Measurements from ENCODE around the gene ARHGAP24.

ARHGAP24 gene

GRCh38 chr4:86031927-86032326 lies 557.0 kb downstream of the ARHGAP24 start:
- ChIA-PET POLR2A (no interaction called here), CTCF (no interaction called here)
- TF ChIP-seq HDGF (IDR thresholded peaks at IDR 0.05; ENCODE audit: borderline replicate concordance) (no peak), FOXK2 (IDR thresholded peaks at IDR 0.05) (no peak), FOXM1 (IDR thresholded peaks at IDR 0.05; ENCODE audit: borderline replicate concordance) (no peak), BHLHE40 (IDR thresholded peaks at IDR 0.05; ENCODE audit: borderline replicate concordance) (no peak)
- no peak for DNase-seq (ENCODE audit: extremely low spot score)

GRCh38 chr4:86032476-86033022 lies 557.6 kb downstream of the ARHGAP24 start:
- CTCF ChIA-PET, result no interaction called here
- POLR2A ChIA-PET, result interaction anchor here (0.5 kb wide), 1 partner anchor 180 kb away, joined by 3 read pairs; no protein-coding TSS in a partner anchor
- no peak for DNase-seq (ENCODE audit: extremely low spot score)
- TF ChIP-seq LEF1 (IDR thresholded peaks at IDR 0.05; ENCODE audit: borderline replicate concordance), result no peak
- no peak for TF ChIP-seq CTBP1 (IDR thresholded peaks at IDR 0.05; ENCODE audit: borderline replicate concordance)

- no peak for DNase-seq (ENCODE audit: extremely low spot score)
- POLR2A ChIA-PET, result interaction anchor here (0.5 kb wide), 1 partner anchor 179 kb away, joined by 3 read pairs; no protein-coding TSS in a partner anchor
- TF ChIP-seq NFRKB (IDR thresholded peaks at IDR 0.05) (no peak), PKNOX1 (IDR thresholded peaks at IDR 0.05) (no peak), L3MBTL2 (conservative IDR thresholded peaks at IDR 0.05) (no peak), TARDBP (IDR thresholded peaks at IDR 0.05) (no peak), SUZ12 (IDR thresholded peaks at IDR 0.05) (no peak), ELF4 (IDR thresholded peaks at IDR 0.05) (no peak)
- CTCF ChIA-PET, result no interaction called here
These were observed 558.2 kb downstream of the ARHGAP24 start for GRCh38 chr4:86033171-86033570.

GRCh38 chr4:86034616-86035015 lies 559.7 kb downstream of the ARHGAP24 start:
- POLR2A ChIA-PET, result no interaction called here
- CTCF ChIA-PET, result no interaction called here
- DNase-seq (ENCODE audit: extremely low spot score), result no peak
- TF ChIP-seq PKNOX1 (IDR thresholded peaks at IDR 0.05), result no peak
- no peak for TF ChIP-seq LEF1 (IDR thresholded peaks at IDR 0.05; ENCODE audit: borderline replicate concordance)
- TF ChIP-seq NFRKB (IDR thresholded peaks at IDR 0.05), result no peak
- no peak for TF ChIP-seq FOXA1 (IDR thresholded peaks at IDR 0.05)
- no peak for TF ChIP-seq ARNT (IDR thresholded peaks at IDR 0.05)
- TF ChIP-seq BHLHE40 (IDR thresholded peaks at IDR 0.05; ENCODE audit: borderline replicate concordance), result no peak
- TF ChIP-seq ZNF384 (IDR thresholded peaks at IDR 0.05), result no peak
- TF ChIP-seq SUZ12 (IDR thresholded peaks at IDR 0.05), result no peak

- no peak for DNase-seq (ENCODE audit: extremely low spot score)
- TF ChIP-seq ARNT (IDR thresholded peaks at IDR 0.05) (no peak), NFRKB (IDR thresholded peaks at IDR 0.05) (no peak), ELF4 (IDR thresholded peaks at IDR 0.05) (no peak), SP1 (IDR thresholded peaks at IDR 0.05) (no peak), PKNOX1 (IDR thresholded peaks at IDR 0.05) (no peak), L3MBTL2 (conservative IDR thresholded peaks at IDR 0.05) (no peak), HDGF (IDR thresholded peaks at IDR 0.05; ENCODE audit: borderline replicate concordance) (no peak), FOXK2 (IDR thresholded peaks at IDR 0.05) (no peak), SUZ12 (IDR thresholded peaks at IDR 0.05) (no peak), FOXM1 (IDR thresholded peaks at IDR 0.05; ENCODE audit: borderline replicate concordance) (no peak), LEF1 (IDR thresholded peaks at IDR 0.05; ENCODE audit: borderline replicate concordance) (no peak), FOXA1 (IDR thresholded peaks at IDR 0.05) (no peak)
- CTCF ChIA-PET, result no interaction called here
These were observed 560.7 kb downstream of the ARHGAP24 start for GRCh38 chr4:86035688-86036087.

GRCh38 chr4:86036736-86037135 lies 561.8 kb downstream of the ARHGAP24 start:
- TF ChIP-seq ZNF384 (IDR thresholded peaks at IDR 0.05), result no peak
- no peak for TF ChIP-seq ELF4 (IDR thresholded peaks at IDR 0.05)
- TF ChIP-seq LEF1 (IDR thresholded peaks at IDR 0.05; ENCODE audit: borderline replicate concordance), result no peak
- no peak for TF ChIP-seq TARDBP (IDR thresholded peaks at IDR 0.05)
- TF ChIP-seq CTBP1 (IDR thresholded peaks at IDR 0.05; ENCODE audit: borderline replicate concordance), result no peak
- no peak for TF ChIP-seq ARNT (IDR thresholded peaks at IDR 0.05)
- no peak for TF ChIP-seq L3MBTL2 (conservative IDR thresholded peaks at IDR 0.05)
- no peak for TF ChIP-seq NFRKB (IDR thresholded peaks at IDR 0.05)
- CTCF ChIA-PET, result interaction anchor here (0.6 kb wide), 2 partner anchors 38 to 200 kb away, joined by 4 to 7 read pairs; no protein-coding TSS in a partner anchor
- no peak for DNase-seq (ENCODE audit: extremely low spot score)
- POLR2A ChIA-PET, result no interaction called here

More at GRCh38 chr4:86035688-86036087, 560.7 kb downstream of the ARHGAP24 start:
- POLR2A ChIA-PET, result no interaction called here

- ChIA-PET CTCF (interaction anchor here (1.0 kb wide), 1 partner anchor 241 kb away, joined by 4 read pairs; no protein-coding TSS in a partner anchor), POLR2A (no interaction called here)
- no peak for TF ChIP-seq SP1 (IDR thresholded peaks at IDR 0.05)
- no peak for TF ChIP-seq BHLHE40 (IDR thresholded peaks at IDR 0.05; ENCODE audit: borderline replicate concordance)
- TF ChIP-seq FOXK2 (IDR thresholded peaks at IDR 0.05), result no peak
- no peak for TF ChIP-seq ZNF384 (IDR thresholded peaks at IDR 0.05)
- DNase-seq (ENCODE audit: extremely low spot score), result no peak
These were observed 563.1 kb downstream of the ARHGAP24 start for GRCh38 chr4:86038037-86038436.
